Measurements from ENCODE around the gene RHOBTB3. TPM values are rescaled to one million over a fixed set of nuclear protein-coding genes. Genes with fewer than 3 reads are reported as not detected.

Gene RHOBTB3
- total RNA-seq, 2 donors from 2014 or later, result 432 to 444 TPM

- no peak for TF ChIP-seq CTCF (conservative IDR thresholded peaks at IDR 0.05)
- H3K36me3 ChIP-seq (ENCODE audit: control insufficient read depth, insufficient read depth, low read length), result peaks cover 73% of the 10 kb centered on the region
- peak overlapping the region; percentile 89 for H3K4me3 ChIP-seq (ENCODE audit: low read length)
- 0 to 1% methylated on average over 31 to 64 of the region's 64 CpGs for WGBS, 2 experiments (ENCODE audit: insufficient coverage in 1 of 2, insufficient read length in 1 of 2)
- Mint-ChIP-seq H3K9me3 (no peaks in the 10 kb centered on the region), H3K36me3 (ENCODE audit: low read depth) (peaks cover 46% of the 10 kb centered on the region), H3K4me1 (peaks cover 48% of the 10 kb centered on the region), H3K27me3 (ENCODE audit: insufficient read depth) (peaks cover 12% of the 10 kb centered on the region), H3K4me3 (peak overlapping the region; percentile 90), H3K27ac (peak overlapping the region; percentile 90)
- peak overlapping the region; percentile 98 for H3K9ac ChIP-seq (ENCODE audit: extremely low read depth, low read length, poor library complexity, severe bottlenecking)
- DNase-seq, result peak; percentile 84
- H3K27ac ChIP-seq (ENCODE audit: low read depth, low read length), result peak overlapping the region; percentile 84
- H3K27me3 ChIP-seq (ENCODE audit: control insufficient read depth, insufficient read depth, low read length, poor library complexity, severe bottlenecking), result no peaks in the 10 kb centered on the region
- peaks cover 8% of the 10 kb centered on the region for H3K4me1 ChIP-seq (ENCODE audit: control insufficient read depth, insufficient read depth, low read length)
- no peaks in the 10 kb centered on the region for H3K9me3 ChIP-seq (ENCODE audit: control insufficient read depth, low read length)
These were observed 727 bp downstream of the RHOBTB3 start for GRCh38 chr5:95731571-95732554.

GRCh38 chr5:95733107-95733665 is 2.0 kb downstream of the RHOBTB3 start:
- Mint-ChIP-seq H3K4me1 (peaks cover 46% of the 10 kb centered on the region), H3K9me3 (no peaks in the 10 kb centered on the region), H3K27ac (peak overlapping the region; percentile 31), H3K36me3 (ENCODE audit: low read depth) (peaks cover 57% of the 10 kb centered on the region), H3K4me3 (peak overlapping the region; percentile 90), H3K27me3 (ENCODE audit: insufficient read depth) (peaks cover 12% of the 10 kb centered on the region)
- H3K27me3 ChIP-seq (ENCODE audit: control insufficient read depth, insufficient read depth, low read length, poor library complexity, severe bottlenecking), result no peaks in the 10 kb centered on the region
- H3K9me3 ChIP-seq (ENCODE audit: control insufficient read depth, low read length), result no peaks in the 10 kb centered on the region
- H3K4me1 ChIP-seq (ENCODE audit: control insufficient read depth, insufficient read depth, low read length), result peaks cover 4% of the 10 kb centered on the region
- DNase-seq, result no peak
- H3K27ac ChIP-seq (ENCODE audit: low read depth, low read length), result no peak overlapping the region
- no peak for TF ChIP-seq CTCF (conservative IDR thresholded peaks at IDR 0.05)
- 74 to 85% methylated on average over 7 to 9 of the region's 9 CpGs for WGBS, 2 experiments (ENCODE audit: insufficient coverage in 1 of 2, insufficient read length in 1 of 2)
- peaks cover 73% of the 10 kb centered on the region for H3K36me3 ChIP-seq (ENCODE audit: control insufficient read depth, insufficient read depth, low read length)
- peak overlapping the region; percentile 98 for H3K9ac ChIP-seq (ENCODE audit: extremely low read depth, low read length, poor library complexity, severe bottlenecking)
- peak overlapping the region; percentile 89 for H3K4me3 ChIP-seq (ENCODE audit: low read length)

GRCh38 chr5:95734187-95734586 is 3.1 kb downstream of the RHOBTB3 start:
- Mint-ChIP-seq H3K4me3 (peak overlapping the region; percentile 90), H3K4me1 (peaks cover 44% of the 10 kb centered on the region), H3K9me3 (no peaks in the 10 kb centered on the region), H3K36me3 (ENCODE audit: low read depth) (peaks cover 66% of the 10 kb centered on the region), H3K27ac (no peak overlapping the region), H3K27me3 (ENCODE audit: insufficient read depth) (peaks cover 12% of the 10 kb centered on the region)
- H3K9me3 ChIP-seq (ENCODE audit: control insufficient read depth, low read length), result no peaks in the 10 kb centered on the region
- TF ChIP-seq CTCF (conservative IDR thresholded peaks at IDR 0.05), result no peak
- H3K27me3 ChIP-seq (ENCODE audit: control insufficient read depth, insufficient read depth, low read length, poor library complexity, severe bottlenecking), result no peaks in the 10 kb centered on the region
- peak overlapping the region; percentile 98 for H3K9ac ChIP-seq (ENCODE audit: extremely low read depth, low read length, poor library complexity, severe bottlenecking)
- 30 to 62% methylated on average over 1 to 2 of the region's 2 CpGs for WGBS, 2 experiments (ENCODE audit: insufficient coverage in 1 of 2, insufficient read length in 1 of 2)
- peak overlapping the region; percentile 89 for H3K4me3 ChIP-seq (ENCODE audit: low read length)
- DNase-seq, result no peak
- H3K36me3 ChIP-seq (ENCODE audit: control insufficient read depth, insufficient read depth, low read length), result peaks cover 74% of the 10 kb centered on the region
- H3K27ac ChIP-seq (ENCODE audit: low read depth, low read length), result no peak overlapping the region
- H3K4me1 ChIP-seq (ENCODE audit: control insufficient read depth, insufficient read depth, low read length), result peaks cover 6% of the 10 kb centered on the region

All from endodermal cell (in vitro differentiated cells).